Progenitor cell of endocrine pancreas (in vitro differentiated cells): ENCODE data around the gene KIF15. TPM values are rescaled to one million over a fixed set of nuclear protein-coding genes. Genes with fewer than 3 reads are reported as not detected.

Experiments
- DNase-seq: peaks from one replicate; pipeline ENCODE4 v3.0.0; 2021; ENCODE audit warnings: low spot score; ENCODE audit not compliant: unreplicated experiment
- H3K27ac Mint-ChIP-seq: 2 replicates; pipeline ENCODE4 v1.8.0; 2021; ENCODE audit warnings: mild to moderate bottlenecking, moderate library complexity, mixed read lengths
- H3K27me3 Mint-ChIP-seq: 2 replicates; pipeline ENCODE4 v1.8.0; 2021; ENCODE audit warnings: mixed read lengths
- H3K36me3 Mint-ChIP-seq: 2 replicates; pipeline ENCODE4 v1.8.0; 2022; ENCODE audit warnings: mixed read lengths; ENCODE audit not compliant: insufficient read depth
- H3K4me1 Mint-ChIP-seq: 2 replicates; pipeline ENCODE4 v1.8.0; 2021; ENCODE audit warnings: low read depth, mixed read lengths
- H3K4me3 Mint-ChIP-seq: 2 replicates; pipeline ENCODE4 v1.8.0; 2021; ENCODE audit warnings: low read depth, mild to moderate bottlenecking, moderate library complexity, mixed read lengths
- H3K9me3 Mint-ChIP-seq: 2 replicates; pipeline ENCODE4 v1.8.0; 2021; ENCODE audit warnings: low read depth, mixed read lengths
- CTCF ChIP-seq: fragments of 200-600 bp; sonication (generic); IDR thresholded peaks from one replicate; pipeline ENCODE4 v1.5.0; 2021; ENCODE audit warnings: antibody characterized with exemption, mild to moderate bottlenecking; ENCODE audit not compliant: unreplicated experiment
- long read RNA-seq: library from polyadenylated mRNA; unstranded; transcript quantifications from one replicate; pipeline ENCODE4 v2.0.0, GENCODE V29; 2020
- total RNA-seq: library from RNA; stranded (reverse); gene quantifications from 2 replicates; pipeline ENCODE4 v1.2.1, GENCODE V29; 2021

Gene KIF15, protein sequence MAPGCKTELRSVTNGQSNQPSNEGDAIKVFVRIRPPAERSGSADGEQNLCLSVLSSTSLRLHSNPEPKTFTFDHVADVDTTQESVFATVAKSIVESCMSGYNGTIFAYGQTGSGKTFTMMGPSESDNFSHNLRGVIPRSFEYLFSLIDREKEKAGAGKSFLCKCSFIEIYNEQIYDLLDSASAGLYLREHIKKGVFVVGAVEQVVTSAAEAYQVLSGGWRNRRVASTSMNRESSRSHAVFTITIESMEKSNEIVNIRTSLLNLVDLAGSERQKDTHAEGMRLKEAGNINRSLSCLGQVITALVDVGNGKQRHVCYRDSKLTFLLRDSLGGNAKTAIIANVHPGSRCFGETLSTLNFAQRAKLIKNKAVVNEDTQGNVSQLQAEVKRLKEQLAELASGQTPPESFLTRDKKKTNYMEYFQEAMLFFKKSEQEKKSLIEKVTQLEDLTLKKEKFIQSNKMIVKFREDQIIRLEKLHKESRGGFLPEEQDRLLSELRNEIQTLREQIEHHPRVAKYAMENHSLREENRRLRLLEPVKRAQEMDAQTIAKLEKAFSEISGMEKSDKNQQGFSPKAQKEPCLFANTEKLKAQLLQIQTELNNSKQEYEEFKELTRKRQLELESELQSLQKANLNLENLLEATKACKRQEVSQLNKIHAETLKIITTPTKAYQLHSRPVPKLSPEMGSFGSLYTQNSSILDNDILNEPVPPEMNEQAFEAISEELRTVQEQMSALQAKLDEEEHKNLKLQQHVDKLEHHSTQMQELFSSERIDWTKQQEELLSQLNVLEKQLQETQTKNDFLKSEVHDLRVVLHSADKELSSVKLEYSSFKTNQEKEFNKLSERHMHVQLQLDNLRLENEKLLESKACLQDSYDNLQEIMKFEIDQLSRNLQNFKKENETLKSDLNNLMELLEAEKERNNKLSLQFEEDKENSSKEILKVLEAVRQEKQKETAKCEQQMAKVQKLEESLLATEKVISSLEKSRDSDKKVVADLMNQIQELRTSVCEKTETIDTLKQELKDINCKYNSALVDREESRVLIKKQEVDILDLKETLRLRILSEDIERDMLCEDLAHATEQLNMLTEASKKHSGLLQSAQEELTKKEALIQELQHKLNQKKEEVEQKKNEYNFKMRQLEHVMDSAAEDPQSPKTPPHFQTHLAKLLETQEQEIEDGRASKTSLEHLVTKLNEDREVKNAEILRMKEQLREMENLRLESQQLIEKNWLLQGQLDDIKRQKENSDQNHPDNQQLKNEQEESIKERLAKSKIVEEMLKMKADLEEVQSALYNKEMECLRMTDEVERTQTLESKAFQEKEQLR (N-terminal part only)
- total RNA-seq = 17.0 and 21.4 TPM in 2 replicates
- long read RNA-seq, full-length matches to known transcripts = 1 of 203 reads
- long read RNA-seq, partial matches to known transcripts = 175 of 203 reads
- long read RNA-seq, other reads (novel, unspliced or antisense) = 27 of 203 reads

- peaks cover 26% of the 10 kb centered on the region for H3K9me3 Mint-ChIP-seq
Measured at GRCh38 chr3:44761424-44762169, at the start of gene KIF15, which contains the start of gene KIAA1143. KIF15 (plus strand) TSS chr3:44761794; CDS start chr3:44761866, 72 bp downstream. KIAA1143 (minus strand) TSS chr3:44761619; CDS start chr3:44761602, 17 bp downstream.

GRCh38 chr3:44712455-44713075 is 49.0 kb upstream of the KIF15 start, which contains the start of gene ZNF502:
ZNF502 (plus strand) TSS chr3:44712660; CDS start chr3:44720262, 7,602 bp downstream.
- Mint-ChIP-seq H3K27ac (no peak within 1 kb of the TSS), H3K27me3 (no peaks in the 10 kb centered on the region), H3K4me3 (no peak within 1 kb of the TSS), H3K36me3 (peaks cover 3% of the 10 kb centered on the region), H3K4me1 (no peaks in the 10 kb centered on the region), H3K9me3 (peaks cover 32% of the 10 kb centered on the region)
- no peak for TF ChIP-seq CTCF
- no peak for DNase-seq

More at GRCh38 chr3:44761424-44762169, at the start of gene KIF15, which contains the start of gene KIAA1143:
- Mint-ChIP-seq H3K4me3 (peak within 1 kb of the TSS; percentile 88), H3K36me3 (peaks cover 47% of the 10 kb centered on the region), H3K27me3 (no peaks in the 10 kb centered on the region), H3K4me1 (peaks cover 10% of the 10 kb centered on the region), H3K27ac (peak within 1 kb of the TSS; percentile 96)
- TF ChIP-seq CTCF = no peak
- peak; percentile 95 for DNase-seq

DNA sequence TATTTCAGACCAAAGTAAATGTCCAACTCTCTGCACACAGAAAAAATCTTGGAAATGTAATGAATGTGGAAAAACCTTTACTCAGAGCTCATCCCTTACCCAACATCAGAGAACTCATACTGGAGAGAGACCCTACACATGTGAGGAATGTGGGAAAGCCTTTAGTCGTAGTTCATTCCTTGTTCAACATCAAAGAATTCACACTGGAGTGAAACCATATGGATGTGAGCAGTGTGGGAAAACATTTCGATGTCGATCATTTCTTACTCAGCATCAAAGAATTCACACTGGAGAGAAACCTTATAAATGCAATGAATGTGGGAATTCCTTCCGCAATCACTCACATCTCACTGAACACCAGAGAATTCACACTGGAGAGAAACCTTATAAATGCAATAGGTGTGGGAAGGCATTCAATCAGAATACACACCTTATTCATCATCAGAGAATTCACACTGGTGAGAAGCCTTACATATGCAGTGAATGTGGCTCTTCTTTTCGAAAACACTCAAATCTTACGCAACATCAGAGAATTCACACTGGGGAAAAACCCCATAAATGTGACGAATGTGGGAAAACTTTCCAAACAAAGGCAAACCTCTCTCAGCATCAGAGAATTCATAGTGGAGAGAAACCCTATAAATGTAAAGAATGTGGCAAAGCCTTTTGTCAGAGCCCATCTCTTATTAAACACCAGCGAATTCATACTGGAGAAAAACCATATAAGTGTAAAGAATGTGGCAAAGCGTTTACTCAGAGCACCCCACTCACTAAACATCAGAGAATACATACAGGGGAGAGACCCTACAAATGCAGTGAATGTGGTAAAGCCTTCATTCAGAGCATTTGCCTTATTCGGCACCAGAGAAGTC is 40.1 kb upstream of the KIF15 start:
- Mint-ChIP-seq H3K4me1 (no peaks in the 10 kb centered on the region), H3K4me3 (no peak overlapping the region), H3K27ac (no peak overlapping the region), H3K9me3 (peaks cover 66% of the 10 kb centered on the region), H3K27me3 (no peaks in the 10 kb centered on the region), H3K36me3 (peaks cover 7% of the 10 kb centered on the region)
- DNase-seq = no peak
- TF ChIP-seq CTCF = no peak

- H3K4me3 Mint-ChIP-seq = no peak overlapping the region
- peaks cover 4% of the 10 kb centered on the region for H3K36me3 Mint-ChIP-seq
Measured at GRCh38 chr3:44722103-44722401, 39.5 kb upstream of the KIF15 start.

More at GRCh38 chr3:44722103-44722401, 39.5 kb upstream of the KIF15 start:
- no peak for DNase-seq
- TF ChIP-seq CTCF = no peak
- H3K27me3 Mint-ChIP-seq = no peaks in the 10 kb centered on the region
- H3K4me1 Mint-ChIP-seq = no peaks in the 10 kb centered on the region
- peaks cover 62% of the 10 kb centered on the region for H3K9me3 Mint-ChIP-seq
- H3K27ac Mint-ChIP-seq = no peak overlapping the region
